Type B pancreatic cell (in vitro differentiated cells): Measurements from ENCODE around the gene CLMN. TPM values are rescaled to one million over a fixed set of nuclear protein-coding genes. Genes with fewer than 3 reads are reported as not detected.

Experiments
- DNase-seq: peaks from one replicate; pipeline ENCODE4 v3.0.0; 2021; ENCODE audit warnings: mixed read lengths; ENCODE audit not compliant: unreplicated experiment; ENCODE audit errors: extremely low spot score
- H3K27ac Mint-ChIP-seq: 2 replicates; pipeline ENCODE4 v1.8.0; 2021; ENCODE audit warnings: mild to moderate bottlenecking, mixed read lengths
- H3K27me3 Mint-ChIP-seq: 2 replicates; pipeline ENCODE4 v1.8.0; 2021; ENCODE audit warnings: mixed read lengths
- H3K36me3 Mint-ChIP-seq: 2 replicates; pipeline ENCODE4 v1.8.0; 2021; ENCODE audit warnings: mixed read lengths
- H3K4me1 Mint-ChIP-seq: one replicate; pipeline ENCODE4 v1.8.0; 2021; ENCODE audit warnings: mixed read lengths; ENCODE audit not compliant: unreplicated experiment
- H3K4me3 Mint-ChIP-seq: 2 replicates; pipeline ENCODE4 v1.8.0; 2021; ENCODE audit warnings: mild to moderate bottlenecking, mixed read lengths
- H3K9me3 Mint-ChIP-seq: 2 replicates; pipeline ENCODE4 v1.8.0; 2021; ENCODE audit warnings: mixed read lengths
- CTCF ChIP-seq: fragments of 200-600 bp; sonication (generic); conservative IDR thresholded peaks from 2 replicates; pipeline ENCODE4 v1.5.0; 2021; ENCODE audit warnings: antibody characterized with exemption, mild to moderate bottlenecking
- total RNA-seq: library from RNA; stranded (reverse); gene quantifications from 2 replicates; pipeline ENCODE4 v1.2.1, GENCODE V29; 2021; ENCODE audit warnings: low replicate concordance

Gene CLMN
- total RNA-seq, 1 donor from 2014 or later, result 23.0 TPM

- Mint-ChIP-seq H3K27me3 (peaks cover 3% of the 10 kb centered on the region), H3K9me3 (no peaks in the 10 kb centered on the region), H3K4me3 (no peak overlapping the region), H3K36me3 (peaks cover 4% of the 10 kb centered on the region), H3K4me1 (peaks cover 35% of the 10 kb centered on the region), H3K27ac (no peak overlapping the region)
- DNase-seq, result no peak
- no peak for TF ChIP-seq CTCF
Observed at GRCh38 chr14:95235351-95235750, 84.4 kb downstream of the CLMN start.

- no peak overlapping the region for H3K4me3 Mint-ChIP-seq
- H3K4me1 Mint-ChIP-seq, result peaks cover 35% of the 10 kb centered on the region
- no peaks in the 10 kb centered on the region for H3K9me3 Mint-ChIP-seq
- DNase-seq, result no peak
- peaks cover 3% of the 10 kb centered on the region for H3K27me3 Mint-ChIP-seq
- no peak for TF ChIP-seq CTCF
- no peaks in the 10 kb centered on the region for H3K36me3 Mint-ChIP-seq
- H3K27ac Mint-ChIP-seq, result no peak overlapping the region
Observed at GRCh38 chr14:95234426-95234825, 85.3 kb downstream of the CLMN start.

DNA sequence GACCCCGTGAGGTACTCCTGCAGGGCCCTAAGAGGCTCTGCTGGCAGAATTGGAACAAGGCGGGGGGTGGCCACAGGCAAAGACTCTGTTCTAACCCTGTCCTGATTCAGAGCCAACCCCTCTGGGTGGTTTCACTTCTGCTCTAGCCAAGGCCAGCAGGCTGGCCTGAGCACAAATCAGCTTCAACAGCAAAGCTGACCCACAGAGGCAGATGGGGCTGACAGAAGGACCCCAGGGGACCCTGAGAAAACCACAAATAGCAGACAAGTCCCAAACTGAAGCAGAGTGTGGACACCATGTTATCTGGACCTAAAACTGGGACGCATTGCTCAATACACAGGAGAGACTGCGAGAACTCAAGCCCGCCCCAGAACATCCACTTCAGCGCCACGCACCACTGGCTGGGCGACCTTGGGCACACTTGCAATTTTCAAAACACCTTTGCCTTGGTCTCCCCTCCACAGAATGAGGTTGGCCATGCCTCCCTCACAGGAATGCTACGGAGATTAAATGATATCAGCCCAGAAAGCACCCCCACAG, 85.9 kb downstream of the CLMN start:
- DNase-seq, result no peak
- Mint-ChIP-seq H3K27ac (no peak overlapping the region), H3K27me3 (no peaks in the 10 kb centered on the region), H3K4me1 (peaks cover 35% of the 10 kb centered on the region), H3K4me3 (no peak overlapping the region), H3K9me3 (no peaks in the 10 kb centered on the region), H3K36me3 (no peaks in the 10 kb centered on the region)
- no peak for TF ChIP-seq CTCF

DNA sequence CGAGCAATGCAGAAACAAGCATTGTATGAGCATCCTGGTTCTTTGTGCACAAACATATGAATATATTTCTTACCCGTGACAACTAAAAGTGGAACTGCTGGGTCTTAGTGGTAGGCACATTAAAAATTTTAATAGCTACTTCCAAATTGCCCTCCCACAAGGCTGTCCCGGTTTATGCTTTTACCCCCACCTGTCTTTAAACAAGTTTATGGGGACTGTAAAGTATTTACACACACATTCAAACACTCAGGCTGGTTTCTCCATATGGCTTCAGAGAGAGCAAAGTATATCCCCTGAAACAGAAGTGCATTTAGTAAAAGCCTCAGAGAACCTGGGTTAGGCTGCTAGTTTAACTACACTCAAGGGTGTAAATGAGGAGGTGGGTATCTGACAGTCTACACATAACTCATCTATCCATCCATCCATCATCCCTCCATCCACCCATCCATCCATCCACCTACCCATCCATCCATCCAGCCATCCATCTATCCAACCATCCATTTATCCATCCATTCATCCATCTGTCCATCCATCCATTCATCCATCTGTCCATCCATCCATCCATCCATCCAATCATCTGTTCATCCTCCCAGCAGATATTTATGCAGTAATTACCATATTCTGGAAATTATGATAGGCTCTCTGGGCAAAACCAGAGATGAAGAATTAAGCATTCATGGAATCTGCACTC, 86.7 kb downstream of the CLMN start:
- Mint-ChIP-seq H3K27ac (no peak overlapping the region), H3K4me3 (no peak overlapping the region), H3K27me3 (no peaks in the 10 kb centered on the region), H3K4me1 (peaks cover 32% of the 10 kb centered on the region), H3K36me3 (no peaks in the 10 kb centered on the region), H3K9me3 (no peaks in the 10 kb centered on the region)
- TF ChIP-seq CTCF, result no peak
- DNase-seq, result no peak

DNA sequence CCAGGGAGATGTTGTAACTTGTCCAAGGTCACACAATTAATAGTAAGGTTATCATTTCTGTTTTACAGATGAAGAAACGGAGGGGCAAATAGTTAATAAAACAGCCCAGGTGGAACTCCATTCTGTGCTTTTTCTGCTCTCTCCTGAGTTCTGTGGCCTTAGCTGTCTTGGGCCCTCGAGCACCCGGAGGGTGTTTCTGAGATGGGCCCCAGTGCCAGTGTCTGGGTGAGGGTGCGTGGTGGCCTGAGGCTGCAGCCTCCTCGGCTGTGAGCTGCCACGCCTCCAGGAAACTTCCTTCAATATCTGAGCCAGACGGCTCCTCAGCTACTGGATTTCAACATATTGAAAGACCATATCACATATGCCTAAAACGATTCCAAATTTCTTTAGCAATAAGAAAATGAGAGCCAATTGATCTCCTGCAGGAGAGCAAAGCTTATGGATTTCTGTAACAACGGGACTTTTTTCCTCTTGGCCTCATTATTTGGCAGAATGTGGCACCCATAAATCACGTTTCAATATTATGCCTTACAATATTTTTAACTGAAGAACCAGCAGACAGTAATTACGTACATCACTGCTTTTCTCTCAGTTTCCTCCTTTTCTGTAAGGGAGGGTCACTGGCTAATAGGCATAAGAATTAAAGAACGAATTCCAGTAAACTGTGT, 87.6 kb downstream of the CLMN start:
- Mint-ChIP-seq H3K4me3 (peak overlapping the region; percentile 45), H3K36me3 (no peaks in the 10 kb centered on the region), H3K27me3 (no peaks in the 10 kb centered on the region), H3K27ac (peak overlapping the region; percentile 39), H3K4me1 (peaks cover 33% of the 10 kb centered on the region), H3K9me3 (no peaks in the 10 kb centered on the region)
- no peak for DNase-seq
- TF ChIP-seq CTCF, result no peak
